HepG2 (cell line): Measurements from ENCODE around the gene MRPL10.

Experiments
- CREB1 ChIP-seq, 2 experiments: fragments of 450-650 bp in 1 of 2; IDR thresholded peaks; 2 replicates each; pipeline ENCODE4 v1.6.1; 2016 to 2017; ENCODE audit warnings: control low read depth in 1 of 2, mild to moderate bottlenecking in 1 of 2, missing compliant biosample characterization in 1 of 2, missing genetic modification characterization in 1 of 2
- CTCF ChIP-seq: sonication (generic); formaldehyde crosslinking; IDR thresholded peaks from 2 replicates; pipeline ENCODE4 v1.5.0; 2020; ENCODE audit warnings: mild to moderate bottlenecking, missing genetic modification reagents, moderate library complexity
- FOSL2 ChIP-seq: sonication (generic); formaldehyde crosslinking; IDR thresholded peaks from 2 replicates; pipeline ENCODE4 v1.4.0; 2020; ENCODE audit warnings: missing genetic modification reagents
- FOXK2 ChIP-seq: fragments of 450-650 bp; IDR thresholded peaks from 2 replicates; pipeline ENCODE4 v1.6.1; 2016
- GATAD2A ChIP-seq: IDR thresholded peaks from 2 replicates; pipeline ENCODE4 v1.6.1; 2016
- RAD21 ChIP-seq: fragments of 450-650 bp; formaldehyde crosslinking; IDR thresholded peaks from 2 replicates; pipeline ENCODE4 v1.5.0; 2020; ENCODE audit warnings: mild to moderate bottlenecking
- RXRA ChIP-seq: sonication (generic); formaldehyde crosslinking; IDR thresholded peaks from 2 replicates; pipeline ENCODE4 v1.5.1; 2020; ENCODE audit warnings: missing genetic modification reagents
- ZBTB26 ChIP-seq: IDR thresholded peaks from 2 replicates; pipeline ENCODE4 v1.6.1; 2016; ENCODE audit warnings: missing compliant biosample characterization, missing genetic modification reagents, borderline replicate concordance
- ZFX ChIP-seq: sonication (generic); formaldehyde crosslinking; IDR thresholded peaks from 2 replicates; pipeline ENCODE4 v1.4.0; 2020; ENCODE audit warnings: mild to moderate bottlenecking, low read depth, missing genetic modification reagents, moderate library complexity
- ZNF644 ChIP-seq: IDR thresholded peaks from 2 replicates; pipeline ENCODE4 v1.6.1; 2016; ENCODE audit warnings: low read depth
- TF ChIP-seq, protein P1 (sequence below): sonication (generic); formaldehyde crosslinking; IDR thresholded peaks from 2 replicates; pipeline ENCODE4 v1.5.1; 2020; ENCODE audit warnings: missing genetic modification reagents, mild to moderate bottlenecking, borderline replicate concordance
- TF ChIP-seq, protein P2 (sequence below): sonication (generic); formaldehyde crosslinking; IDR thresholded peaks from 2 replicates; pipeline ENCODE4 v1.4.0; 2020; ENCODE audit warnings: missing genetic modification reagents

DNA sequence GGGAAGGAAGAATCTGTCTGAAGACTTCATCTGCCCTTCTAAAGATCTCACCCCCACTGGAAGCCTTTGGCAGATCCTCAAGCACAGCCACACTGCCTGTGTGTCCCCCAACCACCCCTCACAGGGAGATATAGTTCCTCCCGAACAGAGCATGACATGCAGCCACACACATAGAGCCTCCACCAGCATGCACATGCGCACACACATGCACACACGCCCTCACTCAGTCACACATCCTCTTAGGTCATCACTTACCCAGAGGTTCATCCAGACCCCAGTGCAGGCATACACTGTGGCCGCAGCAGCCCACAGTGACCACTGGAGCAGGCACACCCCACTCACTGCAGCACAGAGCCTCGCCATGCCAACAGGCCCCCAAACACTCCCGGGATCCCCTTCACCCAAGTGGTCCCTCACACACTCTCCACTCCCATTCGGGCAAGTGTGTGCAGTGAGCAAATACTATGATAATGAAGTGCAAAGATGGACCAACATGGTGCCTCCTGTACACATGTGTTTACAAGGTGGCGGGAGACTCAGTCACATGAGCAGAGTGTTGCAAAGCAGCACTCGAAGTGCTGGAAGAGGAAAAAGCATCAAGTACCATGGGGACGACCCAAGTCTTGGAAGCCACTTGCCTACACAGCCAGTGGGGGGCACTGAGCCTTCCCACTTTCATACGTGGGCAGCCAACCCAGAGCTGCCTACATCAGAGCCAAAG is 36.6 kb upstream of the MRPL10 start:
- TF ChIP-seq CTCF (no peak), RXRA (CRISPR knock-in tag) (no peak), ZBTB26 (no peak), FOSL2 (CRISPR knock-in tag) (no peak), CREB1 (IDR thresholded peaks at IDR 0.05) (no peak), CREB1 (CRISPR knock-in tag; IDR thresholded peaks at IDR 0.05) (no peak), ZNF644 (no peak), ZFX (CRISPR knock-in tag) (no peak), FOXK2 (no peak), GATAD2A (CRISPR knock-in tag) (no peak), RAD21 (no peak)
- TF ChIP-seq, protein P1, sequence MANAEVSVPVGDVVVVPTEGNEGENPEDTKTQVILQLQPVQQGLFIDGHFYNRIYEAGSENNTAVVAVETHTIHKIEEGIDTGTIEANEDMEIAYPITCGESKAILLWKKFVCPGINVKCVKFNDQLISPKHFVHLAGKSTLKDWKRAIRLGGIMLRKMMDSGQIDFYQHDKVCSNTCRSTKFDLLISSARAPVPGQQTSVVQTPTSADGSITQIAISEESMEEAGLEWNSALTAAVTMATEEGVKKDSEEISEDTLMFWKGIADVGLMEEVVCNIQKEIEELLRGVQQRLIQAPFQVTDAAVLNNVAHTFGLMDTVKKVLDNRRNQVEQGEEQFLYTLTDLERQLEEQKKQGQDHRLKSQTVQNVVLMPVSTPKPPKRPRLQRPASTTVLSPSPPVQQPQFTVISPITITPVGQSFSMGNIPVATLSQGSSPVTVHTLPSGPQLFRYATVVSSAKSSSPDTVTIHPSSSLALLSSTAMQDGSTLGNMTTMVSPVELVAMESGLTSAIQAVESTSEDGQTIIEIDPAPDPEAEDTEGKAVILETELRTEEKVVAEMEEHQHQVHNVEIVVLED (CRISPR knock-in tag) = no peak
- TF ChIP-seq, protein P2, sequence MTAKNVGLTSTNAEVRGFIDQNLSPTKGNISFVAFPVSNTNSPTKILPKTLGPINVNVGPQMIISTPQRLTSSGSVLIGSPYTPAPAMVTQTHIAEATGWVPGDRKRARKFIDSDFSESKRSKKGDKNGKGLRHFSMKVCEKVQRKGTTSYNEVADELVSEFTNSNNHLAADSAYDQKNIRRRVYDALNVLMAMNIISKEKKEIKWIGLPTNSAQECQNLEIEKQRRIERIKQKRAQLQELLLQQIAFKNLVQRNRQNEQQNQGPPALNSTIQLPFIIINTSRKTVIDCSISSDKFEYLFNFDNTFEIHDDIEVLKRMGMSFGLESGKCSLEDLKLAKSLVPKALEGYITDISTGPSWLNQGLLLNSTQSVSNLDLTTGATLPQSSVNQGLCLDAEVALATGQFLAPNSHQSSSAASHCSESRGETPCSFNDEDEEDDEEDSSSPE = no peak
